ENCODE data around the gene MAT2B. TPM values are rescaled to one million over a fixed set of nuclear protein-coding genes. Genes with fewer than 3 reads are reported as not detected.

Gene MAT2B
- total RNA-seq, 4 donors from 2014 or later = 34.6 to 65.3 (median 51.1) TPM

GRCh38 chr5:163459819-163460561, 45.4 kb upstream of the MAT2B start, which contains the start of gene NUDCD2:
Gene NUDCD2 (minus strand): TSS chr5:163460102. CDS start chr5:163460050, 52 bp downstream.
- Histone ChIP-seq H3K4me1 (peaks cover 0 to 18% (median 6%) of the 10 kb centered on the region in 4 donors), H3K9me3 (no peaks in the 10 kb centered on the region), H3K4me3 (peak within 1 kb of the TSS; percentile 64 to 77 (median 74)), H3K27me3 (no peaks in the 10 kb centered on the region), H3K27ac (peak within 1 kb of the TSS; percentile 93 to 97 (median 96)), H3K36me3 (no peaks in the 10 kb centered on the region)
- DNase-seq = peak; percentile 93 to 97 (median 97)
- TF ChIP-seq CTCF (IDR thresholded peaks at IDR 0.05) = peak in 4 of 6 experiments; percentile 14 to 29 (median 28)
- TF ChIP-seq POLR2A (IDR thresholded peaks at IDR 0.05) = peak; percentile 67 to 74

GRCh38 chr5:163460562-163461171, 44.8 kb upstream of the MAT2B start, which contains the start of gene HMMR:
Gene HMMR (plus strand): TSS chr5:163460632. CDS start chr5:163460693, 61 bp downstream.
- H3K4me1 ChIP-seq = peaks cover 0 to 18% (median 6%) of the 10 kb centered on the region in 4 donors
- TF ChIP-seq POLR2A (IDR thresholded peaks at IDR 0.05) (no peak), CTCF (IDR thresholded peaks at IDR 0.05) (no peak)
- no peak for DNase-seq
- H3K36me3 ChIP-seq = no peaks in the 10 kb centered on the region
- H3K9me3 ChIP-seq = no peaks in the 10 kb centered on the region
- no peaks in the 10 kb centered on the region for H3K27me3 ChIP-seq
- peak within 1 kb of the TSS; percentile 64 to 77 (median 74) for H3K4me3 ChIP-seq
- H3K27ac ChIP-seq = peak within 1 kb of the TSS; percentile 93 to 97 (median 96)

- Histone ChIP-seq H3K4me1 (peaks cover 0 to 18% (median 6%) of the 10 kb centered on the region in 4 donors), H3K4me3 (no peak overlapping the region), H3K27ac (no peak overlapping the region), H3K36me3 (no peaks in the 10 kb centered on the region), H3K9me3 (no peaks in the 10 kb centered on the region), H3K27me3 (no peaks in the 10 kb centered on the region)
- TF ChIP-seq POLR2A (IDR thresholded peaks at IDR 0.05) (no peak), CTCF (IDR thresholded peaks at IDR 0.05) (no peak)
- no peak for DNase-seq
These were observed 42.4 kb upstream of the MAT2B start for GRCh38 chr5:163463063-163463435.

- TF ChIP-seq POLR2A (IDR thresholded peaks at IDR 0.05) (no peak), CTCF (IDR thresholded peaks at IDR 0.05) (no peak)
- Histone ChIP-seq H3K9me3 (no peaks in the 10 kb centered on the region), H3K36me3 (no peaks in the 10 kb centered on the region)
These were observed 37.7 kb upstream of the MAT2B start for GRCh38 chr5:163467682-163468081.

GRCh38 chr5:163473635-163474243, 31.7 kb upstream of the MAT2B start:
- TF ChIP-seq CTCF (IDR thresholded peaks at IDR 0.05) = peak in 4 of 6 experiments; percentile 52 to 70 (median 62)
- TF ChIP-seq POLR2A (IDR thresholded peaks at IDR 0.05) = no peak
- Histone ChIP-seq H3K9me3 (no peaks in the 10 kb centered on the region), H3K4me3 (no peak overlapping the region), H3K27ac (no peak overlapping the region), H3K27me3 (no peaks in the 10 kb centered on the region), H3K36me3 (no peaks in the 10 kb centered on the region), H3K4me1 (no peaks in the 10 kb centered on the region)
- no peak for DNase-seq

More at GRCh38 chr5:163467682-163468081, 37.7 kb upstream of the MAT2B start:
- Histone ChIP-seq H3K27me3 (no peaks in the 10 kb centered on the region), H3K4me3 (no peak overlapping the region), H3K4me1 (no peaks in the 10 kb centered on the region), H3K27ac (no peak overlapping the region)
- no peak for DNase-seq
